Esophagus muscularis mucosa (tissue), 3 donors: ENCODE data around the gene MTMR12.

ENCODE experiments used
- POLR2A ChIP-seq: fragments of 450-650 bp; IDR thresholded peaks from one replicate; pipeline ENCODE4 v1.6.1; 2017; ENCODE audit warnings: antibody characterized with exemption, moderate library complexity, mild to moderate bottlenecking, low read depth
- POLR2AphosphoS5 ChIP-seq, 2 donors: sonication (generic); formaldehyde crosslinking; IDR thresholded peaks; one replicate each; pipeline ENCODE4 v1.6.1; 2017; ENCODE audit warnings: antibody characterized with exemption in 2 of 2
- TF ChIP-seq, protein P1 (sequence below), 3 experiments: fragments of 200-600 bp in 2 of 3; fragments of 450-650 bp in 1 of 3; sonication (generic) in 2 of 3; IDR thresholded peaks; one replicate each; pipeline ENCODE4 v1.5.1; 2017 to 2019; ENCODE audit warnings: antibody characterized with exemption in 3 of 3, mild to moderate bottlenecking in 2 of 3, moderate library complexity in 1 of 3

DNA sequence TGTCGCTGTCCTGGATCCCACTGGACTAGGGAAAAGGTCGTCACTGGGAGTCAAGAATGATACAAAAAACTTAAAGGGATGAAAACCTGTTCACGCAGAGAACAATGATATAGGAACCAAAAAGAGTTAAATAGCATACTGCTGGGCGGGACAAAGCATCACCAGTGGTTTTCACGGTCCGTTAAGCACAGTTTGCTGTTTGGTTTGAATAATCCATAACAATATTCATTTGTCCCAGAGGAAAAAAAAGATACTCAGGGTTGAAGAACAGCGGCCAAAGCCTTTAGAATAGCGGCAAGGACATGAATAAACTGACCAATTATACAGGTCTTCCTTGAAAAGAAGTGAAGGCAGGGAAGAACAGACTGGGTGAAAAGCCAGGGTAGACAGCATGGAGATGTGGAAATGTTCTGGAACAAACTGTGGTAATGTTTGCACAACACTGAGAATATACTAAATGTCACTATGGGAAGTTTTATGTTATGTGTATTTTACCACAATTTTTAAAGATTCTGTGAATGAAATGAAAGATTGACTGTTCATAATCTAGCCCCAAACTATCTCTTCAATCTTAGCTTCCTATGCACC lies 60.8 kb downstream of the MTMR12 start:
- TF ChIP-seq, protein P1, sequence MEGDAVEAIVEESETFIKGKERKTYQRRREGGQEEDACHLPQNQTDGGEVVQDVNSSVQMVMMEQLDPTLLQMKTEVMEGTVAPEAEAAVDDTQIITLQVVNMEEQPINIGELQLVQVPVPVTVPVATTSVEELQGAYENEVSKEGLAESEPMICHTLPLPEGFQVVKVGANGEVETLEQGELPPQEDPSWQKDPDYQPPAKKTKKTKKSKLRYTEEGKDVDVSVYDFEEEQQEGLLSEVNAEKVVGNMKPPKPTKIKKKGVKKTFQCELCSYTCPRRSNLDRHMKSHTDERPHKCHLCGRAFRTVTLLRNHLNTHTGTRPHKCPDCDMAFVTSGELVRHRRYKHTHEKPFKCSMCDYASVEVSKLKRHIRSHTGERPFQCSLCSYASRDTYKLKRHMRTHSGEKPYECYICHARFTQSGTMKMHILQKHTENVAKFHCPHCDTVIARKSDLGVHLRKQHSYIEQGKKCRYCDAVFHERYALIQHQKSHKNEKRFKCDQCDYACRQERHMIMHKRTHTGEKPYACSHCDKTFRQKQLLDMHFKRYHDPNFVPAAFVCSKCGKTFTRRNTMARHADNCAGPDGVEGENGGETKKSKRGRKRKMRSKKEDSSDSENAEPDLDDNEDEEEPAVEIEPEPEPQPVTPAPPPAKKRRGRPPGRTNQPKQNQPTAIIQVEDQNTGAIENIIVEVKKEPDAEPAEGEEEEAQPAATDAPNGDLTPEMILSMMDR (IDR thresholded peaks at IDR 0.05), result no peak
- TF ChIP-seq POLR2A, result no peak
- TF ChIP-seq POLR2AphosphoS5 (IDR thresholded peaks at IDR 0.05), result no peak
